ENCODE data around the gene TRAF3.

DNA sequence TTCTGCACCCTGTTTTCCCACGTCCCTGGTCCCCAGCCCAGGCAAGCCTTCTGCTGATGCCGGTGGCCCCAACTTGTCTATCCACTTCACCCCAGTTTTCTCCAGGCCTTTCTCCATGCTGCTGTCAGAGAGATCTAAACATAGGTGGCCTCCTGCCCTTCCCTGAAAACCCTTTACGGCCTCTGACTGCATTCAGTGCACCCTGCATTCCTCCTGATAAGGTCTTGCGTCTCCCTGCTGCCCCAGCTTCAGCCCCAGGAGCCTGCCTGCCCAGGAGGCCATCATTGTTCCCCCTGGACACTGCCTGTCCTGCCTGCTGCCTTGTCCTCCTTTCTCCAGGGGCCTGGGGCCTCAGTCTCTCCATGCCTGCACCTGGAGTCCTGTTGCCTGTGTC is 29.8 kb downstream of the TRAF3 start:
- no peak for TF ChIP-seq ZNF274 (IDR thresholded peaks at IDR 0.05; ENCODE audit: low read depth, low read length)
- no peak for TF ChIP-seq YY1 (IDR thresholded peaks at IDR 0.05; ENCODE audit: insufficient read depth, insufficient read length)
- no peak for TF ChIP-seq SUZ12 (IDR thresholded peaks at IDR 0.05; ENCODE audit: extremely low read depth, insufficient read depth, insufficient read length)

Data from NT2/D1 (cell line).